ENCODE data around the gene RPS6KA4. TPM values are rescaled to one million over a fixed set of nuclear protein-coding genes. Genes with fewer than 3 reads are reported as not detected.
A peak's percentile ranks its signal among the peaks of the same experiment; 100 is the strongest.

Gene RPS6KA4
- total RNA-seq, 1 donor from 2014 or later: 12.7 TPM

GRCh38 chr11:64419818-64420485, 61.0 kb downstream of the RPS6KA4 start:
- Mint-ChIP-seq H3K27me3 (ENCODE audit: insufficient read depth, low read depth) (peaks cover 4% of the 10 kb centered on the region), H3K4me1 (peaks cover 7% of the 10 kb centered on the region), H3K9me3 (peaks cover 16% of the 10 kb centered on the region), H3K27ac (no peak overlapping the region), H3K4me3 (no peak overlapping the region), H3K36me3 (no peaks in the 10 kb centered on the region)
- no peaks in the 10 kb centered on the region for H3F3A ChIP-seq (ENCODE audit: low read depth)
- DNase-seq (ENCODE audit: low spot score): no peak
- no peaks in the 10 kb centered on the region for H3K79me2 ChIP-seq (ENCODE audit: low read depth)
- no peak overlapping the region for H3K4me3 ChIP-seq
- H3K9ac ChIP-seq: no peak overlapping the region
- H3K36me3 ChIP-seq: no peaks in the 10 kb centered on the region
- no peaks in the 10 kb centered on the region for H3K27me3 ChIP-seq
- H4K20me1 ChIP-seq (ENCODE audit: low read depth): no peaks in the 10 kb centered on the region
- H3K4me2 ChIP-seq: no peak overlapping the region
- TF ChIP-seq EZH2phosphoT487 (IDR thresholded peaks at IDR 0.05): no peak
- no peak for TF ChIP-seq CTCF (IDR thresholded peaks at IDR 0.05)
- no peak for TF ChIP-seq EZH2 (IDR thresholded peaks at IDR 0.05)
- no peak overlapping the region for H2AFZ ChIP-seq (replicated peaks)
- peaks cover 8% of the 10 kb centered on the region for H3K4me1 ChIP-seq
- H3K27ac ChIP-seq: no peak overlapping the region
- no peaks in the 10 kb centered on the region for H3K9me3 ChIP-seq (ENCODE audit: low read depth)

MicroRNAs encoded within 50 kb of the gene (microRNA counts, 767-probe panel; counts per million panel counts)
- microRNA hsa-miR-1237: 460 counts per million, percentile 90 among the panel's probes with 10 or more counts

Small RNA genes lying within 50 kb of the gene (microRNA-seq; reads per million reads assigned to microRNA genes)
- 1.6 reads per million for gene MIR1237
- not detected for gene MIR7155

Small RNA genes lying within 50 kb of the gene (small RNA-seq; reads per million reads assigned to genes)
- gene MIR1237 (not detected), gene MIR7155 (not detected)

Other genes with a start within 250 kb of the RPS6KA4 start
- gene MACROD1, start 193.0 kb upstream of the RPS6KA4 start, total RNA-seq (ENCODE audit: low replicate concordance): 11.9 and 27.8 TPM in 2 replicates
- gene STIP1, start 173.0 kb upstream of the RPS6KA4 start, total RNA-seq (ENCODE audit: low replicate concordance): 252 and 254 TPM in 2 replicates
- 0.31 TPM in 1 of 2 replicates, not detected in the other for gene FERMT3, start 152.4 kb upstream of the RPS6KA4 start, total RNA-seq (ENCODE audit: low replicate concordance)
- 17.5 and 63.4 TPM in 2 replicates for gene TRPT1, start 133.0 kb upstream of the RPS6KA4 start, total RNA-seq (ENCODE audit: low replicate concordance)
- 23.5 and 28.8 TPM in 2 replicates for gene NUDT22, start 132.9 kb upstream of the RPS6KA4 start, total RNA-seq (ENCODE audit: low replicate concordance)
- 3.9 and 18.1 TPM in 2 replicates for gene DNAJC4, start 128.6 kb upstream of the RPS6KA4 start, total RNA-seq (ENCODE audit: low replicate concordance)
- gene VEGFB, start 124.6 kb upstream of the RPS6KA4 start, total RNA-seq (ENCODE audit: low replicate concordance): 2.3 and 6.8 TPM in 2 replicates
- 5.3 and 25.1 TPM in 2 replicates for gene FKBP2, start 118.1 kb upstream of the RPS6KA4 start, total RNA-seq (ENCODE audit: low replicate concordance)
- 107 and 167 TPM in 2 replicates for gene PPP1R14B, start 112.2 kb upstream of the RPS6KA4 start, total RNA-seq (ENCODE audit: low replicate concordance)
- 15.6 and 43.4 TPM in 2 replicates for gene PLCB3, start 107.6 kb upstream of the RPS6KA4 start, total RNA-seq (ENCODE audit: low replicate concordance)
- 19.0 and 49.6 TPM in 2 replicates for gene BAD, start 74.5 kb upstream of the RPS6KA4 start, total RNA-seq (ENCODE audit: low replicate concordance)
- gene GPR137, start 73.3 kb upstream of the RPS6KA4 start, total RNA-seq (ENCODE audit: low replicate concordance): 4.9 and 30.8 TPM in 2 replicates
- gene KCNK4, start 67.9 kb upstream of the RPS6KA4 start, total RNA-seq (ENCODE audit: low replicate concordance): 0.19 TPM in 1 of 2 replicates, not detected in the other
- 0.22 TPM in 1 of 2 replicates, not detected in the other for gene CATSPERZ, start 58.8 kb upstream of the RPS6KA4 start, total RNA-seq (ENCODE audit: low replicate concordance)
- 5.5 and 22.0 TPM in 2 replicates for gene ESRRA, start 53.6 kb upstream of the RPS6KA4 start, total RNA-seq (ENCODE audit: low replicate concordance)
- gene TRMT112, start 41.6 kb upstream of the RPS6KA4 start, total RNA-seq (ENCODE audit: low replicate concordance): 257 and 284 TPM in 2 replicates
- 111 and 182 TPM in 2 replicates for gene PRDX5, start 41.0 kb upstream of the RPS6KA4 start, total RNA-seq (ENCODE audit: low replicate concordance)
- 0.62 and 9.0 TPM in 2 replicates for gene CCDC88B, start 19.0 kb upstream of the RPS6KA4 start, total RNA-seq (ENCODE audit: low replicate concordance)
- gene SLC22A11, start 196.8 kb downstream of the RPS6KA4 start, total RNA-seq (ENCODE audit: low replicate concordance): not detected in 2 replicates
- gene SLC22A12, start 232.1 kb downstream of the RPS6KA4 start, total RNA-seq (ENCODE audit: low replicate concordance): not detected in 2 replicates